CD1c-positive myeloid dendritic cell (primary cell): ENCODE data around the gene PRICKLE4.
"Not testable (repeated sequence)": the region's sequence is repeated elsewhere in the genome, so short reads cannot be mapped to it uniquely, and the experiment has no call there.

Experiments
- DNase-seq: peaks from one replicate; pipeline ENCODE4 v3.0.0-alpha.2; 2016; ENCODE audit errors: extremely low spot score

PRICKLE4 gene

DNA sequence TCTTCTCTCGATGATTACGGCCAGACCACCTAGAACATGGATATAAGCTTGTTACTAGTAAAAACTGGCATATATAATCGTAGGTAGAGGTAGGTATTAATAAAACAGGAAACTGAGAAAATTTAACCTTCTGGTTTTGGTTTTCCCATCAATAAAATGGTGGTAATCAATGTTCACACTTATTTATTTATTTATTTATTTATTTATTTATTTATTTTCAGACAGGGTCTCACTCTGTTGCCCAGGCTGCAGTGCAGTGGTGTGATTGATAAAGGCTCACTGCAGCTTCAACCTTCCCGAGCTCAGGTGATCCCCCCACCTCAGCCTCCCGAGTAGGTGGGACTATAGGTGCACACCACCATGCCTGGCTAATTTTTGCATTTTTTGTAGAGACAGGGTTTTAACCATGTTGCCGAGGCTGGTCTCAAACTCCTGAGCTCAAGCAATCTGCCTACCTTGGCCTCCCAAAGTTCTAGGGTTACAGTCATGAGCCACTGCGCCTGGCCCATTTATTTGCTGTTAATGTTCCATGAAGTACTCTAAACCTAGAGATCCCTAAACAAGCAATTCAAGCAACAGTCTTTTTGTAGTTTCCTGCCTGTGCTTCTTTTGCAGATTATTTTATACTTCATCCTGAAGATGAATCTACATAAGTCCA lies 18.4 kb downstream of the PRICKLE4 start:
- DNase-seq, result no peak

- no peak for DNase-seq
Observed at GRCh38 chr6:41799559-41799911, 19.0 kb downstream of the PRICKLE4 start.

DNA sequence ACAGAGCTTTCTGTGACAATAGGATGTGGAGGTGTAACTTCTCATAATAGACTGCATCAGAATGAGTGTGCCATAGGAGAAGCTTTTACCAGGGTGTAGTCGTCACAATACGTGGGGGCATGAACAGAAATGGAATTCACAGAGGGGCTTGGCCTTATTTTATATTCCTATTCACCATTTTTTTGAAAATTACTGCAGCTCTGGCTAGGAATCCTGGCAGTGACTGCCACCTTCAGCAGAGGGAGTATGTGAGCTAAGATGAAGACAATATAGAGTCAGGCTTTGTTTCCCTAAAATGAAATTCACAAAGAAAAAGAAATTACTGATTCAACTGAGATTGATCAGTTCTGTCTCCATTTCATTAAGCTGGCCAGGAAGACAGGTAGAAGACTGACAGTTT lies 20.8 kb downstream of the PRICKLE4 start:
- no peak for DNase-seq

- no peak for DNase-seq
Observed at GRCh38 chr6:41805830-41806774, 25.5 kb downstream of the PRICKLE4 start.

DNA sequence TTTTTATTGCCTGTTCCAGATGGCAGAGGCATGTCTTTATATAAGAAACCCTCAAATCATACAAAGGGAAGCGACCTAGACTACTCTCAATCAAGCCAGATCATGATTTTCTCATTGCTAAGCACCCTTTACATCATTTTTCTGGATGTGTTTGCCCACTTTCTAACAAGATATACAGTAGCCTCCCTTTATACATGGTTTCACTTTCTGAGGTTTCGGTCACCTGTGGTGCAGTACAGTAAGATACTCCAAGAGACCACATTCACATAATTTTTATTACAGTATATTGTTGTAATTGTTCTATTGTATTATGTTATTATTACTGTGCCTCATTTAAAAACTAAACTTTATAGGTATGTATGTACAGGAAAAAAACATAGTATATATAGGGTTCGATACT lies 30.5 kb downstream of the PRICKLE4 start:
- DNase-seq, result no peak

- DNase-seq, result not testable (repeated sequence)
Observed at GRCh38 chr6:41811946-41812345, 31.4 kb downstream of the PRICKLE4 start.

- DNase-seq, result no peak
Observed at GRCh38 chr6:41813469-41813868, 32.9 kb downstream of the PRICKLE4 start.

GRCh38 chr6:41813956-41814355 lies 33.4 kb downstream of the PRICKLE4 start:
- DNase-seq, result no peak

DNA sequence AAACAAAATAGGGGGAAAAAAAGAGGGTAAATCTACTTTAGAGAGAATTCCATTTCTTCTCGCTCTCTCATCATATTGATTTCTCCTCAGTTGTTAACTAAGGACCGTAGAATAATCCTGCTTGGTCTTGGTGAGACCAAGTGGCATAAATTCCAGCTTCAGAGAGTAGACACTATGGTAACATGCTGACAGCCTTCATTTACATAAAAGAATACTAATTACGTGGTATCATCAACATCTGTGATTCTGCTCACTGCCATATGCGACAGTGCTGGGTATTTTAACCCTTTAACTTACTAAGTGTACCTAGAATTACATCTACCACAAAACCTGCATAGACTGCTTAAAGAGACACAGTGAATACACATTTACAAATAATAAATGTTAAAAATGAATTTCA lies 34.0 kb downstream of the PRICKLE4 start:
- DNase-seq, result no peak

DNA sequence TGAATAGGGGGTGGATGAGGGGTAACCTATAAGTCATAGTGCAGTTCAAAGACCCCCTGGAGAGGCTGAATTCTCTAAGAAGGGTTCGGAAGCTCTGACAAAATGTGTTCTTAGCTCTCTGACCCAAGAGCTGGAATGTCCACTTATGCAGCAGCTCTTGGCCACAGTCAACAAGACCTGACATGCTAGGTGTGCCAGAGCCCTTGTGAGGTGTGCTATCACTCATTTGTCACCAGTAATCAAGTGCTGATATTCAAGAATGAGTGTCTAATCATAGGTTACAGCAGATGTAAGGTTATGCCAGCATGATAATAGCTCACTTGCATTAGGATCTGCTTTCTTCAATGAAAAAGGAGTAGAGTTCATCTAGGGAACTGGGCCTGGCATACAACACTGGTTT lies 35.0 kb downstream of the PRICKLE4 start:
- no peak for DNase-seq

- no peak for DNase-seq
Observed at GRCh38 chr6:41818271-41819054, 37.9 kb downstream of the PRICKLE4 start.

GRCh38 chr6:41821266-41821665 lies 40.7 kb downstream of the PRICKLE4 start:
- peak; percentile 56 for DNase-seq

DNA sequence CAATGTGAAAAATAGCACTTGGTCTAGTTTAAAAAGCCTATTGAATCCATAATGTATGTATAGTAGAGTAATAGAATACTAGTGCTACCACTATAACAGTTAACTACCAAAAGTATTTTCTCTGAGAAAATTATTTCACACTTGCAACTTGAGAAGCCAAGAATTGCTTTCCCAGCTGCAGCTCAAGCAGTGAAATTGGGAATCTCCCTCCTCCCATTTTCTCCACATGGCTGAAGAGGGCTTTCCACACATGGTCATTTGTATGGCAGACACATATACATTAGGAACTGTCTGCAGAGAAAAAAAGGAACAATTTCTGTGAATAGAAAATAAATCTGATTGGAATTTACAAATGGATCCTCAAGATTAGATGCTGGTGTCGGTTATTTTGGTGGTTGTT lies 41.4 kb downstream of the PRICKLE4 start:
- DNase-seq, result no peak

DNA sequence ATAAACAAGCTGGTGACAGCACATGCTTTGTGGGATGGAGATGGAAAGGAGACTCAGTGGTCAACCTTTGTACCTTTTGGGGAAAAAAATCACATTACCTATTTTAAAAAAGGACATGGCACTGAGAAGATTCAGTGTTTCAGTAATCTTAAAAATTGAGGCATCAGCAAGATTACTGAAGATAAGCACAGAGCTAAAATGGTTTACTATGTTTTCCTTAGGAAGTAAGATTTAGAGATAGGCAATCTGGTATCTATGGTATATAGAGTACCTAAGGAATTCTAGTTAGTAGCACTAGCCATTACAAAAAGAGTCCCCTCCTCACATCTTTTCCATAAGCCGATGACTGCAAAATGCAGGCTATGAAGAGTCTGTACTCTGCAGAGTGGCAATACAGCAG lies 42.6 kb downstream of the PRICKLE4 start:
- no peak for DNase-seq

- peak; percentile 57 for DNase-seq
Observed at GRCh38 chr6:41824571-41825569, 44.3 kb downstream of the PRICKLE4 start.

DNA sequence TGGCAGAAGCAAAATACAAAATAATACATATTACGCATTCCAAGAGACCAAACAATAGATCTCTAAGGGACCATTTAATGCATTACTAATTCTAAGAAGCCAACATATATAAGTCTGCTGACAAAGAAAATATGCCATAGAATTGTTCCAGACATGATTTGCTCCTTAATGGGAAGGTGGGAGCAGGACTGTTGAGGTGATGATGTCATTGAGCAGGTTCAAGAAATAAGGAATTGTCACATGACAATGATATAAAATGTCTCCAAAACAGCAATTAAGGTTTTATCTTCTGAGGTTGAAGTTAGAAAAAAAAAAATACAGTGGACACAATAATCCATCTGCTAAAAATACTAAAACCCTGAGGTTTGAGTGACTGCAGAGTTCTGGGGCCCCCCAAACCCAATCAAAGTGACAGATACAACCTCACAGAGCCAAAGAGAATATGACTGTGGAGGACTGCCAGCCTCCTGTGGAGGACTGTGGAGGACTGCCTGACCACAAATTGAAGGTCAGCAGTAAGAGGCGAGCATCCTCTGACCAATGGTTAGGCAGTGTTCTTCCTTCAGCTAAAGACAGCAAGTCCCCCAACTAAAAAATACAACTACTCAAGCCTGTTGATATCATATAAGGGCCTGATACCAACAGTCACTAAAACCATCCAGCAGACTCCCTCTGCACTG lies 45.9 kb downstream of the PRICKLE4 start:
- no peak for DNase-seq

DNA sequence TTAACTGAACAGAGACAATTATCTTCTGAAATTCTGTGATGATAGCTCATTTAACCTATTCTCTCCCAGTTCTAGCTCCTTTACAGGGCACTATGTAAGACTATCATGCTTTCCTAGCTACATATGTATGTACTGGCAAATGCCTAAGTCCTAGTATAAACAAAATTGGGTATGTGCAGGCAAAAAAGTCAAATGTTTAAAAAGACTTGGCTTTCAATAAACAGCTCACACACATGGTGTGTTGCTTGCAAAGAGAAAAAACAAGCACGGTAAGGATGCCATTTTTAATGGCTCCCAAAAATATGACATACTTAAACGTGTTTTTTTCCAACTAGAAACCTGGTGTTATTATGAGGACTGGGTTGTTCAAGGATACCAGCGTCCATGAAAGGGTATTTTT lies 51.7 kb downstream of the PRICKLE4 start:
- DNase-seq, result no peak

DNA sequence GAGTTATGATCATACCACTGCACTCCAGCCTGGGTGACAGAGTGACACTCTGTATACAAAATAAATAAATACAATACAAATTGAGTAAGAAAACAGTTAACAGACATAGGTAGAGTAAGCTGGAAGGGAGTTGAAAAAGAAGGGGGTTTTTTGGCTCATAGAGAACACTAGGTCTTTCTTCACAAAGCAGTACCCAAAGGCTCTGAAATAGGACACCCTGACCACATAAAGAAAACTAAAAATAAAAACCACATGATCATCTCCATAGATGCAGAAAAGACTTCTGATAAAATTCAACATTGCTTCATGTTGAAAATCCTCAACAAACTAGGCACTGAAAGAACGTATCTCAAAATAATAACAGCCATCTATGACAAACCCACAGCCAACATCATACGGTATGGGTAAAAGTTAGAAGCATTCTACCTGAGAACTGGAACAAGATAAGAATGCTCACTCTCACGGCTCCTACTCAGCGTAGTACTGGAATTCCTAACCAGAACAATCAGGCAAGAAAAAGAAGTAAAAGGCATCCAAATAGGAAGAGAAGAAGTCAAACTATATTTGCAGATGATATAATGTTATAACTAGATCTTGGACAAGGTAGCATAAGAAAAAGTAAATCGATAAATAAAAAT lies 55.6 kb downstream of the PRICKLE4 start:
- DNase-seq, result no peak

DNA sequence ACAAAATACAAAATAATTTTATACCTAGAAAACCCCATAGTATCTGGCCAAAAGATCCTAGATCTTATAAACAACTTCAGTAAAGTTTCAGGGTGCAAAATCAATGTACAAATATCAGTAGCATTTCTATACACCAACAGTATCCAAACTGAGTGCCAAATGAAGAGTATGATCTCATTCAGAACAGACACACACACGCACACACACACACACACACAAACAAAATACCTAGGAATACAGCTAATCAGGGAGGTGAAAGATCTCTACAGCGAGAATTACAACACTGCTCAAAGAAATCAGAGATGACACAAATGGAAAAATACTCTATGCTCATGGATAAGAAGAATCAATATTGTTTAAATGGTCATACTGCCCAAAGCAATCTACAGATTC lies 56.1 kb downstream of the PRICKLE4 start:
- DNase-seq, result no peak
